Astrocyte (in vitro differentiated cells and primary cell): ENCODE results near the gene P3H4. TPM values are rescaled to one million over a fixed set of nuclear protein-coding genes. Genes with fewer than 3 reads are reported as not detected.

ENCODE experiments used
- DNase-seq: peaks from one replicate; pipeline ENCODE4 v3.0.0-alpha.2; 2010; ENCODE audit warnings: low read depth
- FAIRE-seq: peaks from 2 replicates; lab custom pipeline; 2011; peaks lifted over from hg19 to GRCh38; lab: Jason Lieb, UNC
- H2AFZ ChIP-seq: 2 replicates; pipeline ENCODE4 v1.6.0; 2012; ENCODE audit warnings: low read depth, low read length, inconsistent platforms
- H3K27ac ChIP-seq: 2 replicates; pipeline ENCODE4 v1.5.1; 2011; ENCODE audit warnings: low read depth, low read length, inconsistent platforms
- H3K27me3 ChIP-seq: 2 replicates; pipeline ENCODE4 v1.6.0; 2011; ENCODE audit warnings: low read length, inconsistent platforms; ENCODE audit not compliant: insufficient read depth
- H3K36me3 ChIP-seq: 2 replicates; pipeline ENCODE4 v1.5.1; 2011; ENCODE audit warnings: low read length, inconsistent platforms; ENCODE audit not compliant: insufficient read depth
- H3K4me1 ChIP-seq: 2 replicates; pipeline ENCODE4 v1.5.1; 2011; ENCODE audit warnings: low read length, inconsistent platforms; ENCODE audit not compliant: insufficient read depth
- H3K4me2 ChIP-seq: 2 replicates; pipeline ENCODE4 v1.6.0; 2012; ENCODE audit warnings: low read length, inconsistent platforms
- H3K4me3 ChIP-seq: 2 replicates; pipeline ENCODE4 v1.5.1; 2011; ENCODE audit warnings: low read depth, mild to moderate bottlenecking, low read length, inconsistent platforms; ENCODE audit not compliant: insufficient read depth
- H3K79me2 ChIP-seq: 2 replicates; pipeline ENCODE4 v1.6.0; 2012; ENCODE audit warnings: mild to moderate bottlenecking, low read length, inconsistent platforms; ENCODE audit not compliant: insufficient read depth
- H3K9ac ChIP-seq: 2 replicates; pipeline ENCODE4 v1.6.0; 2012; ENCODE audit warnings: mild to moderate bottlenecking, low read length, inconsistent platforms
- H3K9me3 ChIP-seq: 2 replicates; pipeline ENCODE4 v1.5.1; 2012; ENCODE audit warnings: low read depth, mild to moderate bottlenecking, low read length, inconsistent platforms; ENCODE audit not compliant: insufficient read depth
- H4K20me1 ChIP-seq: 2 replicates; pipeline ENCODE4 v1.6.0; 2012; ENCODE audit warnings: low read length, inconsistent platforms; ENCODE audit not compliant: insufficient read depth
- H3K27ac Mint-ChIP-seq: one replicate; pipeline ENCODE4 v1.8.0; 2021; ENCODE audit warnings: mild to moderate bottlenecking, mixed read lengths; ENCODE audit not compliant: unreplicated experiment
- H3K27me3 Mint-ChIP-seq: one replicate; pipeline ENCODE4 v1.8.0; 2021; ENCODE audit warnings: low read depth, mixed read lengths; ENCODE audit not compliant: unreplicated experiment
- H3K36me3 Mint-ChIP-seq: one replicate; pipeline ENCODE4 v1.8.0; 2021; ENCODE audit warnings: low read depth, mixed read lengths; ENCODE audit not compliant: unreplicated experiment
- H3K4me1 Mint-ChIP-seq: one replicate; pipeline ENCODE4 v1.8.0; 2021; ENCODE audit warnings: low read depth, mixed read lengths; ENCODE audit not compliant: unreplicated experiment
- H3K4me3 Mint-ChIP-seq: one replicate; pipeline ENCODE4 v1.8.0; 2021; ENCODE audit warnings: mild to moderate bottlenecking, moderate library complexity, mixed read lengths; ENCODE audit not compliant: unreplicated experiment
- H3K9me3 Mint-ChIP-seq: one replicate; pipeline ENCODE4 v1.8.0; 2021; ENCODE audit warnings: mild to moderate bottlenecking, mixed read lengths; ENCODE audit not compliant: unreplicated experiment
- EZH2 ChIP-seq: IDR thresholded peaks from 2 replicates; pipeline ENCODE4 v1.6.1; 2012; ENCODE audit warnings: mild to moderate bottlenecking, low read length, inconsistent platforms; ENCODE audit not compliant: insufficient read depth
- total RNA-seq: library from RNA; stranded (reverse); gene quantifications from 2 replicates; pipeline ENCODE4 v1.2.1, GENCODE V29; 2021
- TF ChIP-seq, protein P1 (sequence below): IDR thresholded peaks from 2 replicates; pipeline ENCODE4 v1.5.1; 2011; ENCODE audit warnings: low read depth, mild to moderate bottlenecking, inconsistent platforms, low read length, moderate library complexity; ENCODE audit not compliant: insufficient read depth

Gene P3H4
- total RNA-seq, 1 donor from 2014 or later: 81.5 TPM

DNA sequence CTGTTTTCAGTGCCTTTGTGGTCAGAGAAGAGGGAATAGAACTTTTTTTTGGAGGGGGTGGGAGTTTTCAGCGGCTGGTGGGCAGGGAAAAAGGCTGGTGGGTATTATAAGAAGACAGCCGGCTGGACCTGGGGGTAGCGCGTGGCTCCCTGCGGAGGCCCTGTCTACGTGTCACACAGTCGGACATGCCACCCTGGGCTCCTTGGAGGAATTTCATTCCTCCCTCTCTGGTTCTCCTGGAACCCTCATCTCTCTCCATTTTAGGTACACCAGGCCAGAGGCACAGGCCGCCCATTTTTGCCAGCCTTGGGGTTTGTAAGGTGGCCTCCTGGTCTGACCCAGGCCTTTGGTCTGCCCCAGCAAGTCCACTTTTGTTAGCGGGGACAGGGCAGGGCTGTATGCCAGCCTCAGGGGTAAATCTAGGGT lies 2.0 kb upstream of the P3H4 start:
- peak overlapping the region; percentile 76 for H3K27ac ChIP-seq
- H3K27me3 ChIP-seq: no peaks in the 10 kb centered on the region
- Mint-ChIP-seq H3K36me3 (peaks cover 12% of the 10 kb centered on the region), H3K27ac (peak overlapping the region; percentile 99), H3K4me1 (peaks cover 22% of the 10 kb centered on the region), H3K9me3 (no peaks in the 10 kb centered on the region), H3K4me3 (peak overlapping the region; percentile 98), H3K27me3 (no peaks in the 10 kb centered on the region)
- FAIRE-seq (no peak), DNase-seq (no peak)
- H3K4me3 ChIP-seq: peak overlapping the region; percentile 93
- H2AFZ ChIP-seq: peak overlapping the region; percentile 97
- peaks cover 85% of the 10 kb centered on the region for H3K79me2 ChIP-seq
- H4K20me1 ChIP-seq: peaks cover 67% of the 10 kb centered on the region
- H3K9ac ChIP-seq: peak overlapping the region; percentile 96
- TF ChIP-seq, protein P1, sequence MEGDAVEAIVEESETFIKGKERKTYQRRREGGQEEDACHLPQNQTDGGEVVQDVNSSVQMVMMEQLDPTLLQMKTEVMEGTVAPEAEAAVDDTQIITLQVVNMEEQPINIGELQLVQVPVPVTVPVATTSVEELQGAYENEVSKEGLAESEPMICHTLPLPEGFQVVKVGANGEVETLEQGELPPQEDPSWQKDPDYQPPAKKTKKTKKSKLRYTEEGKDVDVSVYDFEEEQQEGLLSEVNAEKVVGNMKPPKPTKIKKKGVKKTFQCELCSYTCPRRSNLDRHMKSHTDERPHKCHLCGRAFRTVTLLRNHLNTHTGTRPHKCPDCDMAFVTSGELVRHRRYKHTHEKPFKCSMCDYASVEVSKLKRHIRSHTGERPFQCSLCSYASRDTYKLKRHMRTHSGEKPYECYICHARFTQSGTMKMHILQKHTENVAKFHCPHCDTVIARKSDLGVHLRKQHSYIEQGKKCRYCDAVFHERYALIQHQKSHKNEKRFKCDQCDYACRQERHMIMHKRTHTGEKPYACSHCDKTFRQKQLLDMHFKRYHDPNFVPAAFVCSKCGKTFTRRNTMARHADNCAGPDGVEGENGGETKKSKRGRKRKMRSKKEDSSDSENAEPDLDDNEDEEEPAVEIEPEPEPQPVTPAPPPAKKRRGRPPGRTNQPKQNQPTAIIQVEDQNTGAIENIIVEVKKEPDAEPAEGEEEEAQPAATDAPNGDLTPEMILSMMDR: no peak
- no peak for TF ChIP-seq EZH2
- H3K4me2 ChIP-seq: peak overlapping the region; percentile 96
- H3K4me1 ChIP-seq: peaks cover 36% of the 10 kb centered on the region
- H3K9me3 ChIP-seq: no peaks in the 10 kb centered on the region
- H3K36me3 ChIP-seq: peaks cover 10% of the 10 kb centered on the region

DNA sequence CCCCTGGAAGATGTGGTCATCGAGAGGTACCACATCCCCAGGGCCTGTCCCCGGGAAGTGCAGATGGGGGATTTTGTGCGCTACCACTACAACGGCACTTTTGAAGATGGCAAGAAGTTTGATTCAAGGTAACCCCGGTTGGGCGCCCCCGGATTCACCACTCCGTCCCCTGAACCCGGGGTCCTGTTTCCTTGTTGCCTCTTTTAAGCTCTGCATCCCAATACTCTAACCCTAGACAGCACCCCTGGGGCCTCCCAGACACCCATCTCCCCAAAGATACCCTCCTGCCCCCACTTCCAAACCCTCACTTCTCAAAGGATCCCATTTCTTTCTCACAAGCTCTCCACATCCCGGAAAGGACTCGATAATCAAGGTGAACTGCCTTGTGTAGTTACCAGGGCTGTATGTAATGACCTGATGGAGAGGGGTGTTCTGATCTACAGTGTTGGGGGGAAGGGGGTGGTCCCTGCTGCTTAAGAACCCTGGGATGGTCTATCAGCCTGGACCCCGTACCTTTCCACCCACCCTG lies 1.5 kb upstream of the P3H4 start:
- Mint-ChIP-seq H3K9me3 (no peaks in the 10 kb centered on the region), H3K4me1 (peaks cover 22% of the 10 kb centered on the region), H3K27me3 (no peaks in the 10 kb centered on the region), H3K36me3 (peaks cover 16% of the 10 kb centered on the region), H3K27ac (peak overlapping the region; percentile 99), H3K4me3 (peak overlapping the region; percentile 98)
- H3K4me1 ChIP-seq: peaks cover 36% of the 10 kb centered on the region
- no peaks in the 10 kb centered on the region for H3K27me3 ChIP-seq
- DNase-seq: no peak
- H3K27ac ChIP-seq: peak overlapping the region; percentile 76
- peak overlapping the region; percentile 97 for H2AFZ ChIP-seq
- H3K4me3 ChIP-seq: peak overlapping the region; percentile 93
- H3K36me3 ChIP-seq: peaks cover 7% of the 10 kb centered on the region
- TF ChIP-seq, protein P1: no peak
- TF ChIP-seq EZH2: no peak
- H3K79me2 ChIP-seq: peaks cover 82% of the 10 kb centered on the region
- H3K9me3 ChIP-seq: no peaks in the 10 kb centered on the region
- peaks cover 69% of the 10 kb centered on the region for H4K20me1 ChIP-seq
- peak overlapping the region; percentile 96 for H3K4me2 ChIP-seq
- peak overlapping the region; percentile 96 for H3K9ac ChIP-seq
- FAIRE-seq: no peak
